Hepatocyte (in vitro differentiated cells): ENCODE measurements around the gene DBX2. TPM values are rescaled to one million over a fixed set of nuclear protein-coding genes. Genes with fewer than 3 reads are reported as not detected.

ENCODE experiments used
- DNase-seq: peaks from one replicate; pipeline ENCODE4 v3.0.0-alpha.2; 2016; ENCODE audit warnings: low spot score
- H2AFZ ChIP-seq: fragments of 200-600 bp; sonication (generic); 2 replicates; pipeline ENCODE4 v1.6.0; 2016; ENCODE audit warnings: antibody characterized with exemption, mild to moderate bottlenecking
- H3K27ac ChIP-seq: fragments of 200-600 bp; sonication (generic); 2 replicates; pipeline ENCODE4 v1.5.1; 2016; ENCODE audit warnings: mild to moderate bottlenecking
- H3K27me3 ChIP-seq: fragments of 200-600 bp; sonication (generic); 2 replicates; pipeline ENCODE4 v1.6.1; 2016
- H3K36me3 ChIP-seq: fragments of 200-600 bp; sonication (generic); replicated peaks from 2 replicates; pipeline ENCODE4 v1.5.1; 2016; ENCODE audit warnings: low read depth; ENCODE audit not compliant: insufficient read depth
- H3K4me1 ChIP-seq: fragments of 200-600 bp; sonication (generic); 2 replicates; pipeline ENCODE4 v1.5.1; 2016; ENCODE audit warnings: mild to moderate bottlenecking, moderate library complexity; ENCODE audit not compliant: insufficient read depth
- H3K4me2 ChIP-seq: fragments of 200-600 bp; sonication (generic); 2 replicates; pipeline ENCODE4 v1.6.0; 2016
- H3K4me3 ChIP-seq: fragments of 200-600 bp; sonication (generic); 2 replicates; pipeline ENCODE4 v1.5.1; 2016; ENCODE audit warnings: mild to moderate bottlenecking
- H3K79me2 ChIP-seq: fragments of 200-600 bp; sonication (generic); 2 replicates; pipeline ENCODE4 v1.6.0; 2017; ENCODE audit warnings: mild to moderate bottlenecking
- H3K9me2 ChIP-seq: fragments of 200-600 bp; sonication (generic); replicated peaks from 2 replicates; pipeline ENCODE4 v1.6.0; 2017; ENCODE audit warnings: mild to moderate bottlenecking; ENCODE audit not compliant: insufficient read depth
- H3K9me3 ChIP-seq: fragments of 200-600 bp; sonication (generic); 2 replicates; pipeline ENCODE4 v1.5.1; 2016; ENCODE audit warnings: low read depth, mild to moderate bottlenecking
- H4K20me1 ChIP-seq: fragments of 200-600 bp; sonication (generic); 2 replicates; pipeline ENCODE4 v1.6.0; 2016; ENCODE audit warnings: mild to moderate bottlenecking; ENCODE audit not compliant: insufficient read depth, poor library complexity, severe bottlenecking
- CTCF ChIP-seq: fragments of 200-600 bp; sonication (generic); IDR thresholded peaks from 2 replicates; pipeline ENCODE4 v1.5.1; 2016; ENCODE audit warnings: antibody characterized with exemption, mild to moderate bottlenecking; ENCODE audit not compliant: poor library complexity
- EZH2 ChIP-seq: fragments of 200-600 bp; sonication (generic); IDR thresholded peaks from 2 replicates; pipeline ENCODE4 v1.6.1; 2016; ENCODE audit warnings: antibody characterized with exemption, mild to moderate bottlenecking, borderline replicate concordance
- EZH2phosphoT487 ChIP-seq: fragments of 200-600 bp; sonication (generic); IDR thresholded peaks from one replicate; pipeline ENCODE4 v1.6.1; 2018; ENCODE audit warnings: antibody characterized with exemption, mild to moderate bottlenecking, low read depth, moderate library complexity; ENCODE audit not compliant: unreplicated experiment, severe bottlenecking
- WGBS: methylation state at CpG from one replicate; pipeline ENCODE4 v1.1.6; 2016; ENCODE audit warnings: low lambda C conversion rate; ENCODE audit errors: missing lambda C conversion rate; 5-methylcytosine and 5-hydroxymethylcytosine counted together
- polyA plus RNA-seq: library from polyadenylated mRNA; unstranded; fragments of >200 nt; fragmentation: Nextera tagmentation; extraction: Ambion mirVana; gene quantifications from 2 replicates; pipeline ENCODE4 v1.2.1, GENCODE V29; 2016
- total RNA-seq: library from RNA; depleted of rRNA; stranded (reverse); fragments of >200 nt; gene quantifications from 2 replicates; pipeline ENCODE4 v1.2.3, GENCODE V29; 2014

DBX2 gene
- total and polyA plus RNA-seq, 2 experiments from 2014 or later, result not detected

- Histone ChIP-seq H3K9me3 (no peaks in the 10 kb centered on the region), H3K9me2 (no peaks in the 10 kb centered on the region), H3K4me2 (no peak overlapping the region), H3K4me3 (no peak overlapping the region), H3K79me2 (no peaks in the 10 kb centered on the region), H3K4me1 (no peaks in the 10 kb centered on the region), H4K20me1 (no peaks in the 10 kb centered on the region), H3K36me3 (no peaks in the 10 kb centered on the region), H3K27me3 (peaks cover 9% of the 10 kb centered on the region), H2AFZ (no peak overlapping the region), H3K27ac (no peak overlapping the region)
- no peak for DNase-seq
- no peak for TF ChIP-seq EZH2phosphoT487
- TF ChIP-seq EZH2, result no peak
- TF ChIP-seq CTCF, result no peak
- WGBS, result 90% methylated on average over 2 of the region's 2 CpGs
Observed at GRCh38 chr12:45040977-45041376, 9.9 kb downstream of the DBX2 start.

- H3K9me2 ChIP-seq, result no peaks in the 10 kb centered on the region
- H3K4me3 ChIP-seq, result no peak overlapping the region
- H3K27ac ChIP-seq, result no peak overlapping the region
- WGBS, result 85% methylated on average over 2 of the region's 2 CpGs
- TF ChIP-seq CTCF (no peak), EZH2 (no peak), EZH2phosphoT487 (no peak)
- H3K27me3 ChIP-seq, result no peaks in the 10 kb centered on the region
- no peak for DNase-seq
- H3K4me2 ChIP-seq, result no peak overlapping the region
- no peaks in the 10 kb centered on the region for H4K20me1 ChIP-seq
- H3K4me1 ChIP-seq, result no peaks in the 10 kb centered on the region
- no peaks in the 10 kb centered on the region for H3K36me3 ChIP-seq
- H2AFZ ChIP-seq, result no peak overlapping the region
- no peaks in the 10 kb centered on the region for H3K79me2 ChIP-seq
- no peaks in the 10 kb centered on the region for H3K9me3 ChIP-seq
Observed at GRCh38 chr12:45039757-45040156, 11.1 kb downstream of the DBX2 start.

GRCh38 chr12:45034861-45035265, 16.0 kb downstream of the DBX2 start:
- Histone ChIP-seq H3K4me3 (no peak overlapping the region), H3K79me2 (no peaks in the 10 kb centered on the region), H3K4me2 (no peak overlapping the region), H3K4me1 (no peaks in the 10 kb centered on the region), H2AFZ (no peak overlapping the region), H3K9me2 (no peaks in the 10 kb centered on the region), H4K20me1 (no peaks in the 10 kb centered on the region), H3K27me3 (peaks cover 4% of the 10 kb centered on the region), H3K27ac (no peak overlapping the region), H3K36me3 (no peaks in the 10 kb centered on the region), H3K9me3 (no peaks in the 10 kb centered on the region)
- no peak for DNase-seq
- WGBS, result 73% methylated on average over 11 of the region's 11 CpGs
- TF ChIP-seq EZH2phosphoT487, result no peak
- TF ChIP-seq EZH2, result no peak
- TF ChIP-seq CTCF, result no peak

GRCh38 chr12:45017916-45018315, 33.0 kb downstream of the DBX2 start:
- no peak overlapping the region for H3K4me2 ChIP-seq
- no peak overlapping the region for H3K4me3 ChIP-seq
- TF ChIP-seq EZH2, result no peak
- no peak for TF ChIP-seq CTCF
- H3K27ac ChIP-seq, result no peak overlapping the region
- 42% methylated on average over 1 of the region's 1 CpG for WGBS
- no peaks in the 10 kb centered on the region for H3K4me1 ChIP-seq
- H3K79me2 ChIP-seq, result no peaks in the 10 kb centered on the region
- H2AFZ ChIP-seq, result no peak overlapping the region
- no peaks in the 10 kb centered on the region for H4K20me1 ChIP-seq
- H3K27me3 ChIP-seq, result no peaks in the 10 kb centered on the region
- no peaks in the 10 kb centered on the region for H3K36me3 ChIP-seq
- DNase-seq, result no peak
- H3K9me3 ChIP-seq, result no peaks in the 10 kb centered on the region
- no peaks in the 10 kb centered on the region for H3K9me2 ChIP-seq
